ENCODE measurements around the gene NTNG2. TPM values are rescaled to one million over a fixed set of nuclear protein-coding genes. Genes with fewer than 3 reads are reported as not detected.

NTNG2 gene
- total and polyA plus RNA-seq, 10 donors: 0.44 to 22.4 (median 8.4) TPM

DNA sequence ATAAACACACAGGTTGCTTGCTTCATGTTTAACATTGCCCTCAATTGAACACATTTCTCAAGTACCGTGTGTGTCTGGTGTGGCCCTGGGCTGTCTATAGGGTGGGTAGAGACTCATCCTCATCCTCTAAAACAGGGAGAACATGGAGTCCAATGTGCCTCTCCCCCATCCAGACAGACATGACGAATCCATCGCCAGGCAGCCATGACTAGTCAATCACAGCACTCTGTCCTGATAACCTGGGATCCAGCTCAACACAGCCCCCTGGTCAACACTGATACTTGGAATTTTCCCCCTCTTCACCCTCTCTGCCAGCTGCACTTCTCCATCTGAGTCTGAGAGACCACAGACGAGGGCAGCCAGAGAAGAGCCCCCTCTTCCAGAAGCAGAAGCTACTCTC, 10.7 kb upstream of the NTNG2 start:
- DNase-seq: no peak
- TF ChIP-seq POLR2AphosphoS5 (IDR thresholded peaks at IDR 0.05): no peak
- no peak for TF ChIP-seq POLR2A (IDR thresholded peaks at IDR 0.05)
- TF ChIP-seq, protein P1, sequence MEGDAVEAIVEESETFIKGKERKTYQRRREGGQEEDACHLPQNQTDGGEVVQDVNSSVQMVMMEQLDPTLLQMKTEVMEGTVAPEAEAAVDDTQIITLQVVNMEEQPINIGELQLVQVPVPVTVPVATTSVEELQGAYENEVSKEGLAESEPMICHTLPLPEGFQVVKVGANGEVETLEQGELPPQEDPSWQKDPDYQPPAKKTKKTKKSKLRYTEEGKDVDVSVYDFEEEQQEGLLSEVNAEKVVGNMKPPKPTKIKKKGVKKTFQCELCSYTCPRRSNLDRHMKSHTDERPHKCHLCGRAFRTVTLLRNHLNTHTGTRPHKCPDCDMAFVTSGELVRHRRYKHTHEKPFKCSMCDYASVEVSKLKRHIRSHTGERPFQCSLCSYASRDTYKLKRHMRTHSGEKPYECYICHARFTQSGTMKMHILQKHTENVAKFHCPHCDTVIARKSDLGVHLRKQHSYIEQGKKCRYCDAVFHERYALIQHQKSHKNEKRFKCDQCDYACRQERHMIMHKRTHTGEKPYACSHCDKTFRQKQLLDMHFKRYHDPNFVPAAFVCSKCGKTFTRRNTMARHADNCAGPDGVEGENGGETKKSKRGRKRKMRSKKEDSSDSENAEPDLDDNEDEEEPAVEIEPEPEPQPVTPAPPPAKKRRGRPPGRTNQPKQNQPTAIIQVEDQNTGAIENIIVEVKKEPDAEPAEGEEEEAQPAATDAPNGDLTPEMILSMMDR (IDR thresholded peaks at IDR 0.05 in 8 of 11, conservative IDR thresholded peaks at IDR 0.05 in 3 of 11): no peak
- no peaks in the 10 kb centered on the region for H3K4me1 ChIP-seq
- H3K9me3 ChIP-seq: no peaks in the 10 kb centered on the region
- no peak overlapping the region for H3K27ac ChIP-seq
- H3K36me3 ChIP-seq: no peaks in the 10 kb centered on the region
- WGBS, 5 donors: 73 to 89% (median 84%) methylated on average over 4 of the region's 4 CpGs
- no peak overlapping the region for H3K4me3 ChIP-seq
- intact Hi-C loops (cut with DNase I; ENCODE audit: low total_unique reads): no loop called here
- peaks cover 0 to 92% (median 20%) of the 10 kb centered on the region in 7 donors for H3K27me3 ChIP-seq (replicated peaks in 1 of 7)

DNA sequence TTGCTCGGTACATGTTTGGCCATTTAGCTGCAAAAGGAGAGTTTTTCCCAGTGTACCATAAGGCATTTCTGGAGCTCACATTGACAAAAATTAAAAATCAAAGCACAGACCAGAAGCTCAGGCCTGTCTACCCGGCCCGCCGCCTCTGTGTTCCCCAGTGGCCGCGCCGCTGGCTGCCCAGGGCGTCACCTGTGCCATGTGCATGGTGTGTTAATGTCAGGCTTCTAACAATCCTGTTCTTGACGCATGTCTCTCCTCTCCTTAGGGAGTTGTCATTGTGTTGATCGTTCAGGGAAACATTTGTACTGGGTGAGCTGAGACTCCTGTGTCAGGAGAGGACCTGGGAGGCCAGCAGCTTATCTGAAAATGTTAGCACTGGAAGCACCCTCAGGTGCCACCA, 9.6 kb upstream of the NTNG2 start:
- TF ChIP-seq, protein P1 (IDR thresholded peaks at IDR 0.05 in 8 of 11, conservative IDR thresholded peaks at IDR 0.05 in 3 of 11): no peak
- no peak for TF ChIP-seq POLR2AphosphoS5 (IDR thresholded peaks at IDR 0.05)
- TF ChIP-seq POLR2A (IDR thresholded peaks at IDR 0.05): no peak
- H3K36me3 ChIP-seq: no peaks in the 10 kb centered on the region
- WGBS, 5 donors: 89 to 94% (median 92%) methylated on average over 10 of the region's 10 CpGs
- DNase-seq: no peak
- no peaks in the 10 kb centered on the region for H3K9me3 ChIP-seq
- peaks cover 0 to 91% (median 15%) of the 10 kb centered on the region in 7 donors for H3K27me3 ChIP-seq (replicated peaks in 1 of 7)
- no peak overlapping the region for H3K27ac ChIP-seq
- H3K4me1 ChIP-seq: no peaks in the 10 kb centered on the region
- intact Hi-C loops (cut with DNase I; ENCODE audit: low total_unique reads): no loop called here
- H3K4me3 ChIP-seq: no peak overlapping the region

DNA sequence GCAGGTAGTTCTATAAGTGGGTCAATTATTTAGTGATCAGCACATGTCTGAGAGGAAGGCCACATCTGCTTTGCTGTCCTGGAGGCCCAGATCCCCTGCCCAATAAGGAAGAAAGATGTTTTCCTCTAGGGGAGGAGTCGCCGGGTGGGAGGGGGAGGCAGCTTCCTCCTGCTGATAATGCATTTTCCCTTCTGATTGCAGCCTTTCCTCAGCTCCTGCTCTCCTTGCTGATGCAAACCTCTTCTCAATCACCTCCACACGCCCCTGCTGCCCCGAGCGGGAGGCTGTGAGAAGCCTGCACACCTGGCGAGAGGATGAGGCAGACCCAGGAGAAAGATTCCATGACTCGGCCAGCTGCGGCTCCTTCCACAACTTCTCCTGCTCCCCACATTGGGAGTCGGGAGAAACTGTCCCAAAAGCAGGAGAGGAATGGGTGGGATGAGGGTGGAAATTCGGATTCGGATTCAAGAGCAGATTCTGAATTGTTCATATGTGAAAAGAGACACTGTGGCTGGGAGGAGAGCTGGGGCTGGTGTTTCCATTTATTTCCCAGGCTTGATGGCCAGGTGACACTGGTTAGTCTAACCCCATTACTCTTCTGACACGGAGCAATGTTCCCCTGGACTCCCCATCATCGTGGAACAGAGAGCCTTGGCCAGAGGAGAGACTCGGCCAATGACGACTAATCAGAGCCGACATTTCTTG, 6.8 kb upstream of the NTNG2 start:
- H3K4me3 ChIP-seq: no peak overlapping the region
- no peak for DNase-seq
- H3K36me3 ChIP-seq: no peaks in the 10 kb centered on the region
- peaks cover 0 to 90% (median 11%) of the 10 kb centered on the region in 7 donors for H3K27me3 ChIP-seq (replicated peaks in 1 of 7)
- H3K27ac ChIP-seq: no peak overlapping the region
- 54 to 62% (median 56%) methylated on average over 16 of the region's 16 CpGs for WGBS, 5 donors
- TF ChIP-seq, protein P1 (IDR thresholded peaks at IDR 0.05 in 8 of 11, conservative IDR thresholded peaks at IDR 0.05 in 3 of 11): no peak
- TF ChIP-seq POLR2A (IDR thresholded peaks at IDR 0.05) (no peak), POLR2AphosphoS5 (IDR thresholded peaks at IDR 0.05) (no peak)
- H3K4me1 ChIP-seq: no peaks in the 10 kb centered on the region
- no peaks in the 10 kb centered on the region for H3K9me3 ChIP-seq
- intact Hi-C loops (cut with DNase I; ENCODE audit: low total_unique reads): no loop called here

DNA sequence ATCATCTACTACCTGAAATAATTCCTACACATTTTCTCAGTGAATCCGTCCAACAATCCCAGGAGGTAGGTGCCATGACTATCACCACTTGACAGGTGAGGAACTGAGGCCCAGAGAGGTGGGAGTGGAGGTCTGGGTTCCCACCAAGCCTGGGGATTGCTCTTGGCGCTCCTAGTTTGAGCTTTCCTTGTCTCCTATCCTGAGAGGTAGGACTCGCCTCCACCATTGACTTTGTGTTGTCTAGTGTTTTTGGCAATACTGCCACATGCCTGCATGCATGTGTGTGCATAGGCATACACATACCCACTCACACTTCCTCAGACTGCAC, 6.3 kb upstream of the NTNG2 start:
- Histone ChIP-seq H3K27me3 (replicated peaks in 1 of 7) (peaks cover 0 to 90% (median 8%) of the 10 kb centered on the region in 7 donors), H3K4me1 (peaks cover 0 to 4% (median 0%) of the 10 kb centered on the region in 6 donors), H3K27ac (no peak overlapping the region), H3K4me3 (no peak overlapping the region), H3K9me3 (no peaks in the 10 kb centered on the region), H3K36me3 (no peaks in the 10 kb centered on the region)
- DNase-seq: no peak
- WGBS, 5 donors: 81 to 94% (median 86%) methylated on average over 3 of the region's 3 CpGs
- TF ChIP-seq POLR2AphosphoS5 (IDR thresholded peaks at IDR 0.05): no peak
- intact Hi-C loops (cut with DNase I; ENCODE audit: low total_unique reads): no loop called here

All from spleen (tissue), 11 donors.